NCI-H1105 treated with DMSO at 0.1 percent for 48 hours (cell line): ENCODE measurements around the gene MFSD6L.
A peak's percentile ranks its signal among the peaks of the same experiment; 100 is the strongest.

Experiments used
- DNase-seq: peaks from one replicate; lab custom pipeline; 2025; lab: John Stamatoyannopoulos, UW

MFSD6L gene

GRCh38 chr17:8791910-8792270 is 7.3 kb downstream of the MFSD6L start:
- DNase-seq: no peak

- no peak for DNase-seq
Observed at GRCh38 chr17:8791248-8791909, 7.8 kb downstream of the MFSD6L start.

- no peak for DNase-seq
Observed at GRCh38 chr17:8789743-8790142, 9.4 kb downstream of the MFSD6L start.

GRCh38 chr17:8788998-8789397 is 10.2 kb downstream of the MFSD6L start:
- no peak for DNase-seq

DNA sequence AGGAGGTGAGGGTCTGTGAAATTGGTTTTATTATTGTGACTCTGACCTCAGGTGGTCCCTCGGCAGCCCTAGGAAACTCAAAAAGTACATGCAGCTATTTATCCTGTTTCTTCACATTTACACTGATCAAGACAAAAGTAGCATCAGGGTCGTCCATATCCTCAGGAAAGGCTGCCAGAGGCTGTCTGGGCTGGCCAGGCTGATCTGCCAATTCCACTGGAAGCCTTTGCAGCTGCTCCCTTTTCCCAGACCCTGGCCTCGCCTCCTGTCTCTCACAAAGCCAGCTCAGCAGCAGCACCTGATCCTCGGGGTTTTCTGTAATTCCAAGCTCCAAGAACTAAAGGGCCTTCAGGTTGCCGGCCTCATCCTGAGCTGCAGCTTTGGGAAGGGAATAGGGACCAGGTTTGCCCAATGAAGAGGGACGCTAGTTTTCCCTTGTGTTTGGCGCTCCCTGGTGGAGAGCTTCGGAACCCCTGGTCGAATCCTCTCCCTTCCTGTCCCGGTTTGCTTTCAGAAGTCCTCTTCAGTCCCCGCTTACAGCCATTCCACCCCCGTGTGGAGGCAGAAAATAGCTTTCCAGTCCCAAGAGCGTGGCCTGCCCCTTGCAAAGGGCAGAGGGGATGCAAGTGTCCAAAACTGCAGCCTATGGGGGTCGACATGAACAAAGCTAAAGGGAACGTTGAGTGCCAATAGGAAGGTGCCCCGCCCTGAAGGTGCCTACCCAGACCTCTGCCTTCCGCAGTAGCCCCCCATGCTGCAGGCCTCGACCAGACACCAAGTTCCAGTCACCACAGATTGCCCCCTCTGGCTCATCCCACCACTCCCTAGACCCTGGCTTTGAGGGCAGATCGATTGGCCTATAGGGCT is 13.4 kb downstream of the MFSD6L start:
- DNase-seq: peak; percentile 75

DNA sequence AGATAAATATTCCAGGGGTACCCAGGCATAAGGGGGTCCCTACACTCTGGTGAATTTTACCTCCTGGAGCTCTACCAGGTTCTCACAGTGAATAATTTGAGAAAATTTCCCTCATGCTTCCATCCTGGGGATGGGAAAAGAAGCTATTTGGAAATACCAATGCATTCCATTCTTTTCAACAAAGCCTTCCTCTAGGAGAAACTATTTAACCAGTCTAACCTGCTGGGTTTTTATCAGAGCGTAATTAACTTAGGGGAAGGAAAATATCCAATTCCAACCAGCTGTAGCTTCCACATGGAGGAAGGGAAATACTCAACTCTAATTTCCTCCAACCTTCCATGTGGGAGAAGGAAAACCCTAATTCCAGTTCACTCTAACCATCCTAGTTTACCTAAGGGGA is 17.0 kb downstream of the MFSD6L start:
- no peak for DNase-seq

GRCh38 chr17:8781776-8782175 is 17.4 kb downstream of the MFSD6L start:
- DNase-seq: no peak

DNA sequence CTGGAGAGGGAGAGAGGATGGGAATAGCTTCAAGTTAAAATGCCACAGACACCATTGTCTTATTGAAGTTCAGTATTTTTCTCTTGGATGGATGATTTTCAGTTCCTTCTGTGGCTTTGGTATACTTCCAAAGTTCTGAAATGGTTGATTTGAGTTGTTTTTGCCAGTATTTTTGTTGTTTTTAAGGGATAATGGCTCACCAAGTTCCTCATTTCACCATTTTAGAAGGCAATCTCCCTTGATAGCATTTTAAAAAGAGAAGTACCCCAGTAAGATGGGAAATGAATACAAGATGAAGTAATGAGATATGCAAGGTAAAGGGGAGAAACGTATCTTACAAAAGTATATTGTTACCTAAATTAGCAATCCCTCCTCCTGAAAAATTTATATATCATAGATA is 22.3 kb downstream of the MFSD6L start:
- no peak for DNase-seq

DNA sequence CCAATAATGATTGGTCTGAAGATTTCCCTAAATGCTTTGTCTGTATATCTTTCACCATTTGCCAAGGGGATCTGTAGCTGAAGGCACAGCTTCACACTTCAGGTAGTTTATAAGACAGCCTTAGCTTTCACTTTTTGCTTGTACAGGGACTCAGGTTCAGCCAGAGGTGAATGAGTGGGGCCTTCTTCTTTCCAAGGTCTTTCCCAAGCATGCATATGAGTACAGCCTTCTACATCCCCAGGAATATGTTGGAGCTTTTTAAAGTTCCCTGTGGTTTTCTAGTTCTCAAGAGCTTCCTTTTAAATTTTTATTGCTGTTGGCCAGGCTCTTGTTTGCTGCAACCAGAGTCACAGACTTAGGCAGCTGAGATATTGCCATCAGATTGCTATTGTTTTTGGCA is 22.9 kb downstream of the MFSD6L start:
- DNase-seq: no peak

DNA sequence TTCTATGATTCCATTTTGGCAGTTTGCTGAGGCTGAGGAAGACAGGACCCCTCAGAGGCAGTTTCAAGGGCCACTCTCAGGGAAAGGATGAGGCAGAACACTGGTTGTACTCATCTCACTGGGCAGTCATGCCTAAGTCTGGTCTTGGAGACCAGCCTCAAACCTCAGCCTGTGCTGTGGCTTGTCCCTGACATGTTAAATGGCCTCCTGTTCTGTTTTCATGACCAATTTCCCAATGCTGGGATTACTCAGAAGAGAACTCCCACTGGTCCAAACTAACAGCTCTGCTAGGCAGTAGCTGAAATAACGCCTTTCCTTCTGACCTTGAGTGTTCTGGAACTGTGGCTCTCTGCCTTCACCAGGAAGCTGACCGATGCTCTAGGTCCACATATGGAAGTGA is 32.4 kb downstream of the MFSD6L start:
- DNase-seq: no peak

- no peak for DNase-seq
Observed at GRCh38 chr17:8762012-8762411, 37.2 kb downstream of the MFSD6L start.

GRCh38 chr17:8758137-8758596 is 41.0 kb downstream of the MFSD6L start, which contains the start of gene SPDYE4:
TSS of gene SPDYE4 (minus strand) at chr17:8758546. CDS start at chr17:8758382, 164 bp downstream.
- DNase-seq: no peak

DNA sequence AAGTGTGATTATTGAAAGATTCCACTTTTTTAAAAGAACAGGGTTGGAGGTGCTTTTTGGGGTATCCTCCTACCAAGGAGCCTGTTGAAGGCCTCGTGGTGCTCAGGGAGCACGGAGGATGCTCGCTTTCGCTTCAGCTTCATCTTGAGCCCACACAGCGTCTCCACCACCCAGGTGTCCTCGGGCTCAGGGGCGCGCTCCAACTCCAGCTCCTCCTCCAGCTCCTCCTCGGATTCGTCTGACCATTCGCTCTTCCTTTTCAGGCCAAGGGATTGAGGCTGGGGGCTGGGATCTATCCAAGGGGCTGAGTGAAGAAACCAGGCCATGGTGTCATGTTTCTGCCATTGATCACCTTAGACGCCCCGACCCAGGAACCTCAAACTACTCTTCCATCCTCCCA is 42.0 kb downstream of the MFSD6L start:
- no peak for DNase-seq

DNA sequence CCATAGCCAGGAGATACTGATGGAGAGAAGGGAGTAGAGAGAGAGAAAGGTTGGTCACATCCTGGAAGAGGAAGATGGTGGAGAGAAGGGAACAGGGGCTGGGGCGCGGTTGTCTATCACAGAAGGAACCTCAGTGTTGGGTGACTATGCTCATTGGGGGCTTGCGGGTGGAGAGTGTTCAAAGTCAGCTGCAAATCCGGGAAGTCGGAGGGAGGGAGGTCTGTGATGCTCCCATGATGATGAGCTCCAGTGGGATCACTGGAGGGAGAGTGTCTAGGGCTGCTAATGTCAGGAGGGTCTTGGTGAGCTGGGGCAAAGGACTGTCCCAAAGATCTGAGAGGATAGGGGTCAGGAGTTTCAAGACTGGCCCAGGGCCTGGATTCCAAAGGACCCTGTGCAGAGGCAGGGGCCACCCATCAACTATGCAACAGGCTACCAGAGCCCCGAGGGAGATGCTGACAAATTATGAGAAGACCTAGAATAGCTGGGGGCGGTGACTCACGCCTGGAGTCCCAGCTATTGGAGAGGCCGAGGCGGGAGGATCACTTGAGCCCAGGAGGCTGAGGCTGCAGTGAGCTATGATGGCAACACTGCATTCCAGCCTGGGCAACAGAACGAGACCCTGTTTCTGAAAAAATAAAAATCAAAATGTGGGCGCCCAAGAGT is 43.4 kb downstream of the MFSD6L start:
- no peak for DNase-seq

GRCh38 chr17:8754890-8755289 is 44.3 kb downstream of the MFSD6L start:
- DNase-seq: no peak

- DNase-seq: peak; percentile 57
Observed at GRCh38 chr17:8753976-8754440, 45.2 kb downstream of the MFSD6L start.

DNA sequence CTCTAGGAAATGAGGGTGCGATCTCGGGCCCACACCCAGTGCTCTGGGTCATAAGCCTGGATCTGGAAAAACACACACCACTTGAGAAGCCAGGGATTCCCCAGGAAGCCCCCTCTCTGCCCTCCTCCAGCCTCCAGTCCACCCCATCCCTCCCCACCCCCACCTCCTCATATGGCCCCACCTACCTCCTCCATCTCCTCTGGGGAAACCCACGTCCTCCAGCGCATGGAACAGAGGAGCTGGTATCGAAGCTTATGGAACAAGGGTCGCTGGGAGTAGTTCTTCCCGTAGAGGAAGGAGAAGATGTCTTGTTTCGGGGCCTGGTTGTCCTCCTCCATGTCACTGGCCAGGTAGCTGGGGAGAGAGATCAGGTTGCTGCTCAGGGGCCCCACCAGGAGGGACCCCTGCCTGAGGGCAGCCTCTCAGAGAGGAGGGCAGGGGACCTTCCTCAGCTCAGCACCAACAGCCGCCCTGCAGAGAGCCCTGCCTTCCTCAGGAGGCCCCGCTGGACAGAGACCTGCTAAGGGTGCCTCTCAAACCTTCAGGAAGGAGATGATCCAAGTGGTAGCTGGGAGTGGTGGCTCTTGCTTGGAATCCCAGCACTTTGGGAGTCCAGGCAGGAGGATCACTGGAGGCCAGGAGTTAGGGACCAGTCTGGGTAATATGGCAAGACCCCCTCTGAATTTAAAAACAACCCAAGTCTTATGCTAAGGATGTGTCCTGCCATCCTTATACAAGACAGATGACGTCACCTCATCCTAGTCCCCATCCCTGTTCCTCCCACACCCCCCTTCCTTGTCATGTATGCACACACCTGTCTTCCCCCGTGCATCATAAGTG is 45.8 kb downstream of the MFSD6L start:
- no peak for DNase-seq

GRCh38 chr17:8749616-8750015 is 49.5 kb downstream of the MFSD6L start:
- DNase-seq: no peak

- no peak for DNase-seq
Observed at GRCh38 chr17:8747742-8748141, 51.4 kb downstream of the MFSD6L start.
